NCI-H2196 treated with DMSO at 0.1 percent for 48 hours (cell line): ENCODE measurements around the gene NUSAP1.
"Not testable (repeated sequence)": the region's sequence is repeated elsewhere in the genome, so short reads cannot be mapped to it uniquely, and the experiment has no call there.

Experiments
- DNase-seq: peaks from one replicate; lab custom pipeline; 2025; ENCODE audit not compliant: unreplicated experiment; lab: John Stamatoyannopoulos, UW

Gene NUSAP1

DNA sequence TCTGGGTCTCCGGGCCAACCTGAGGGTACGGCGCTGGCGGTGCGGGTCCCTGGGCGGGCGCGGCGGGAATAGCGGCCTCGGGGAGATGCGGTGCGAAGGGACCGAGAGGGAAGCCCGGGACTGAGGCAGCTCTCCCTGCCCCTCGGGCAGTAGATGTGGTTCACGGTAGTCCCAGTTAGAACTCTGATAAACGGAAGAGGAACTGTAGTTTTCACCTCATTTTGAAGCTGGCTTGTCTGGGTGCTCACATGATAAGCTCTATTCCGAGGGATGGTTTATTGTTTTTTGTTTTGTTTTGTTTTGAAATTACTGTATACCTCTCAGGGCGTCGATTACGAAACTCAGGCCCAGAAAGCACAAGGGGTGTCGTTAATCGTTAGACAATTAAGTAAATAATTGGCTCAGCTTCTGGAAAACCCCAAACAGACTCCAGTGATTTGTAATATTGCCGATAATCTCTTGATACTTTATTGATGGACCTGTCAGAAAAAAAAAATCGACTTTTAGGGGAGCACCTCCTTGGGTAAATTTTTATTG lies 413 bp downstream of the NUSAP1 start:
- no peak for DNase-seq

DNA sequence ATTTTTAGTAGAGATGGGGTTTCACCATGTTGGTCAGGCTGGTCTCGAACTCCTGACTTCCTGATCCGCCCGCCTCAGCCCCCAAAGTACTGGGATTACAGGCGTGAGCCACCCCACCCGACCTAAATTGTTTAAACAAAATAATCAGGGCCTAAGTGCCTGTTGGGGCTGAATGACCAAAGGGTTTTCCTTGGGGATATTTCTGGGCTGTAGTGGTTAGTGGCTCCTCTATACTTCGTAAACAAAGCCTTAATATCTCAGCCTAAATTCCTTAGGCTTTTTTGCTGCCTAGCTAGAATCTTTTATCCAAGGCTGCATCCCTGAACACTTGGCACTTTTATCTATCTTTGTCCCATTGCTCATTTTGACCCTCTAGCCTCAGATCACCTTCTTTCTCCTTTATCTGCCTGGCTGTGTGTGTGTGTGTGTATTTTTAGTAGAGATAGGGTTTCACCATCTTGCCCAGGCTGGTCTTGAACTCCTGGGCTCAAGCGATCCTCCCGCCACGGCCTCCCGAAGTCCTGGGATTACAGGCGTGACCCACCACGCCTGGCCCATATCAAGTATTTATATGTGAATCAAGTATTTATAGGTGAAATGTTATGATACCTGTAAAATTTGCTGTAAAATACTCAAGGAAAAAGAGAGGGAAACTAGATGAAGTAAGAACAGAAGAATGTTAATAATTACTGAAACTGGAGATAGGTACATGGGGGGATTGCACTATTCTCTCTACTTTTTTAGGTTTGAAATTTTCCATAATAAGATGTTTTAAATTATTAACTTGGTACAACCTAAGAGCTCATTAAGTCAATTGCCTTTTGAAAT lies 1.8 kb downstream of the NUSAP1 start:
- no peak for DNase-seq

DNA sequence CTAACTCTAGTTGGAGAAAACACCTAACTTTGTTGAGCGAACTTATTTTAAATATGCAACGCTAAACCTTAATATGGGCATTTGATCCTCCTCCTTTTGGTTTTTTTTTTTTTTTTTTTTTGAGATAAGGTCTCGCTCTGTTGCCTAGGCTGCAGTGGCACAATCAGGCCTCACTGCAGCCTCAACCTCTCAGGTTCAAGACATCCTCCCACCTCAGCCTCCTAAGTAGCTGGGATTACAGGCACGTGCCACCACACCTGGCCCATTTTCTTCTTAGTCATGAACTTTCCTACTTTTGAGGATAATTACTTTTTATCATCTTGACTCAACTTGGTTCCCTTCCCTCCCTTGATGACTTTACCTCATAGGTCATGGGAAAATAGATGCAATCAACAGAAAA lies 3.9 kb downstream of the NUSAP1 start:
- DNase-seq = no peak

DNA sequence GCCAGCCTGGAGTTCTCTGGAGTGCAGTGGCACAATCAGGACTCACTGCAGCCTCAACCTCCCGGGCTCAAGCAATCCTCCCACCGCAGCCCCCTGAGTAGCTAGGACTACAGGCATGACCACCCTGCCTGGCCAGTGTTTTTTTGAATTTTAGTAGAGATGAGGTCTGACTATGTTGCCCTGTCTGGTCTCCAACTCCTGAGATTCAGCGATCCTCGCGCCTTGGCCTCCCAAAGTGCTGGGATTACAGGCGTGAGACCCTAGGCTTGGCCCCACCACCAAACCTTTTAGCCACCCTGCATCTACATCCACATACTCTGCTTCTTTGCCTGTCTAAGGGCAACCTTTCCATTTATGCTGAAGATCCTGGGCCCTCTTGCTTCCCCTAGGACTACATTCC lies 4.4 kb downstream of the NUSAP1 start:
- no peak for DNase-seq

DNA sequence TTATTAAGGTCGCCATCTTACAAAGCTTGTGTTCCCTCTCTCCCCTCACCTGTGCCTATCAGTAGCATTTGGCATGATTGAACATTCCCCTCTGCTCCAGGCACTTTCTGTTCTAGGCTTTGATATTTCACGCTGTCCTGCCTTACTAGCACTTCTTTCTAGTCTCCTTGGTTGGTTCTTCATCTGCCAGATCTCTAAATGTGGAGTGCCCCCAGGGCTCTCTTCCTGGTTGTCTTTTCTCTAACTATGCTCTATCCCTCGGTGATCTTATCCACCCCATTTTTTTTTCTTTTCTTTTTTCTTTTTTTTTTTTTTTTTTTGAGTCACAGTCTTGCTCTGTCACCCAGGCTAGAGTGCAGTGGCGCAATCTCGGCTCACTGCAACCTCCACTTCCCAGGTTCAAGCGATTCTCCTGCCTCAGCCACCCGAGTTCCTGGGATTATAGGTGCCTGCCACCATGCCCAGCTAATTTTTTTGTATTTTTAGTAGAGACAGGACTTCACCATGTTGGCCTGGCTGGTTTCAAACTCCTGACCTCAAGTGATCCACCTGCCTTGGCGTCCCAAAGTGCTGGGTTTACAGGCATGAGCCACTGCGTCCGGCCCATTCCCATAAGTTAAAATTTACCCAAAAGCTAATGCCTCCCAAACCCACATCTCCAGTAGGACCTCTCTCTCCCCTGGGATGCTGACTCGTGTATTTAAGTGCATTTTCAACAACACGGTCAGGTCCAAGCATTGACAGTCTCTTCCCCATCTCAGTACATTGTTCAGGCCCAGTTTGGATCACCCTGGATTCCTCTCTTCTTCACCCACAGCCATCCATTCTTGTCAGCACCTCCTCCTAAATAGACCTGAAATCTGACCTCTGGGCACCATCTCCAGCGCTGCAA lies 5.2 kb downstream of the NUSAP1 start:
- DNase-seq = no peak

DNA sequence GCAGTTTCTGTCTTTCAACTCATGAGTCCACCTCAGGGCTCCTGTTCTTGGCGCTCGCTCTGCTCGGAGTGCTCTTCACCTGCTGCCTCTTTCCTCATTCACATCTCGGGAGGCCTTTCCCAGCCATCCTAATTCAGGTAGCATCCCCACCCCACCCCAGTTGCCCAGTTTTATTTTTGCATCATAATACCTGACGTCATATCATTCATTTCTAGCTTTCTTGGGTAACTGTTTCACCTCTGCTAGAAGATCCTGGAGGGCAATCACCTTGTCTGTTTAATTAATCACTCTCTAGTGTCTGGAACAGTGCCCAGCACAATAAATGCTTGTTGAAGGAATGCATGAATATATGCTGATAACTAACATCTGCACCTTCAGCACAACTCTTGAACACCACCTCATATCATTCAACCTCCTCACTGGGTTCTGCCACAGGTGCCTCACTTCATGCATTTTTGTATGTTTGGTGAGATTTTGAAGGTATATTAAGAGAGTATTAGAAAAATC lies 7.6 kb downstream of the NUSAP1 start:
- DNase-seq = no peak

DNA sequence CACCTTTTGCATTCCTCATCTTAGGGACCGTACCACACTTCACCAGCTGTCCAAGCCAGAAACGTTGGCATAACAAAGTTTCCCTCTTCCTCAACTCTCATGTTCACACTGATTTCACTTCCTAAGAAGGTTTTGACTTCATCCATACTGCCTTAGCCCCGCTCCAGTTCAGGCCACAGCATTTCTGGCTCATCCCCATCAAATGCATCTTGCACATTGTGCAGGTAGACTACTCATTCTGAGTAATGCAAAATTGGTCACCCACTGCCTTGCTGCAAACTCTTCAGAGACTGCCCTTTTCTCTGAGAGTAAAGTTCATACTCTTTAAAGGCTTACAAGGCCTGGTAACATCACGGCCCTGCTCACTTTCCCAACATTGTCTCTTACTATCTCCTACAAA lies 8.8 kb downstream of the NUSAP1 start:
- no peak for DNase-seq

DNA sequence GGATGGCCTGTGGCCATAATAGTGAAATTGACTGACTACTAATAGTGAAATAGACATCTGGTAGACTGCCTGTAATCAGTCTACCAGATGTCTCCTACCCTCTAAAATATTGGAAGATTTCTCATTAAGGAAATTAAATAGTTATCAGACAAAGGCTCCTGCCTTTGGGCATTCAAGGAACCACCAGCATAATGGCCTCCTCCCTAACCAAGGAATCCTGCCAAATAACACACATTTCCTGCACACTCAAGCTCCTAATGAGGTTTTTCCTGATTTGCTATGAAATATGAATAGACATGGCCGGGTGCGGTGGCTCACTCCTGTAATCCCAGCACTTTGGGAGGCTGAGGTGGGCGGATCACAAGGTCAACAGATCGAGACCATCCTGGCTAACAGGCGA lies 14.6 kb downstream of the NUSAP1 start:
- DNase-seq = no peak

DNA sequence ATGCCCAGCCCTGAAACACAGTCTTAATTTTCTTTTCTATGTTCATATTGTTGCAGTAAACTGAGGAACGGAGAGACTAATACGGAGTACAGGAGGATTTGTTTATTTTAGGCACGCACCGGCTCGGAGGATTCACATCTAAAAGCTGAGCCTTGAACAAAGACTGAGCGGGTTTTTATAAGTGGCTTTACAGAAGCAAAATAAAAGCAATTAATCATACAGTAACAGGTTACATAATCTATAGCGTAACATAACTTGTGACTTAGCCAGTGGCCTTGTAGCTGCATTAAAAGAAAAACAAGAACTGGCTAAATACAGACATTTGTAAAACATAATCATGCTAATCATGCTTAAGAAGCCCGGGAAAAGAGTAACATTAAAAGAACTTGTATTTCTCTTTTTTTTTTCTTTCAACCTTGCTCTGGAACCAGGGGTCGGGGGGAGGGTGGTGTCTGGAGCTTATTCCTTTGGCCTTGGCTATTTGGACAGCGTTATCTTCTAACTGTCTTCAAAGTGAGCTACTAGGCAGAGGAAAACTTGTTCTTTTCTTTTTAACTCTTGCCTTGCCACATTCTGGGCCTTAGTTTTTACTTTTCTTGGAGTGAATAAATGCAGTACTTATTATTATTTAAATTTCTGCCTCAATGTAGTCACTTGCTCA lies 17.5 kb downstream of the NUSAP1 start:
- no peak for DNase-seq

DNA sequence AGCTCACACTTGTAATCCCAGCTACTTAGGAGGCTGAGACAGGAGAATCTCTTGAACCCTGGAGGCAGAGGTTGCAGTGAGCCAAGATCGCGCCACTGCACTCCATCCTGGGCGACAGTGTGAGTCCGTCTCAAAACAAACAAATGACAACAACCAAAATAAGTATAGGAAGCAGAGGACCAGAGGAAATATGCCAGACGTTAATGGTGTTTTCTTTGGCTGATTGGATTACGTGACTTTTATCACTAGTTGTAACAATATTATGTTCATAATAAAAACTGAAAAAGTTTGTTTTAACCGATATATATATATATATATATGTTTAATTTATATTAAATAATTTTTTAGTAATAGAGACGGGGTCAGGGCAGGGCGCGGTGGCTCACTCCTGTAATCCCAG lies 21.7 kb downstream of the NUSAP1 start:
- no peak for DNase-seq

DNA sequence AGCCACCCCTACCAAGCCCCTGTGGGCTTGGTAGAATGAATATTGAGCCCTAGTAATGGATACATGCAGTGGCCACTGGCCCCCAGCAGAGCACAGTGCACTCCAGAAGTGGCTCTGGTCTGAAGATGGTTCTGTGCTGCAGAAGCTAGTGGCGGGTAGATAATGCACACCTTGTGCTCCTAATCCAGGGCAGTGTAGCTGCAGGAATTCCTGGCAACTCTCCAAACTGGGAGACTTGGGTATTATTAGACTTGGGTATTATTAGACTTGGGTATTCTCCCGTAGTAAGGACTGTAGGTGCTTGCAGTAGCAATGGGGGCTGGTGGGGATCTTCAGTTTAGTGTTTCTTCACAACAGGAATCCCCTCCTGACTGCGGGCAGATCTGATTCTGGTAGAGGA lies 34.7 kb downstream of the NUSAP1 start:
- no peak for DNase-seq

DNA sequence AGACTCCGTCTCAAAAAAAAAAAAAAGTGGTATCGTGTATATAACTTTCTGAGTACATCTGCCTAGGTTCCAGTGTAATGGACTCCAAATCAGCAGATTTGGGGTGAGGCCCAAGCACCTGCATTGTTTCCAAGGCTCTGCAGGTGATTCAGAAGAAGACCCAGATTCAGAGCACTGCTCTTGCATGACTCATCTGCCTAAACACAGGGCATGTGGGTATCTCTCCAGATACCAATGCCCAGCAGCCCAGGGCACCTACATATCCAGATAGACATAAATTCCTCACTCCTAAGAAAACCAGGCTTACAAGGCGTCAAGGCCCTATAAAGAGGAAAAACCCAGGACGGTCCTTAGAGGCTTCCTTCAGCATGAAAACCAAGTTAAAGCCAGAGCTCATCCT lies 45.3 kb downstream of the NUSAP1 start:
- DNase-seq = no peak

DNA sequence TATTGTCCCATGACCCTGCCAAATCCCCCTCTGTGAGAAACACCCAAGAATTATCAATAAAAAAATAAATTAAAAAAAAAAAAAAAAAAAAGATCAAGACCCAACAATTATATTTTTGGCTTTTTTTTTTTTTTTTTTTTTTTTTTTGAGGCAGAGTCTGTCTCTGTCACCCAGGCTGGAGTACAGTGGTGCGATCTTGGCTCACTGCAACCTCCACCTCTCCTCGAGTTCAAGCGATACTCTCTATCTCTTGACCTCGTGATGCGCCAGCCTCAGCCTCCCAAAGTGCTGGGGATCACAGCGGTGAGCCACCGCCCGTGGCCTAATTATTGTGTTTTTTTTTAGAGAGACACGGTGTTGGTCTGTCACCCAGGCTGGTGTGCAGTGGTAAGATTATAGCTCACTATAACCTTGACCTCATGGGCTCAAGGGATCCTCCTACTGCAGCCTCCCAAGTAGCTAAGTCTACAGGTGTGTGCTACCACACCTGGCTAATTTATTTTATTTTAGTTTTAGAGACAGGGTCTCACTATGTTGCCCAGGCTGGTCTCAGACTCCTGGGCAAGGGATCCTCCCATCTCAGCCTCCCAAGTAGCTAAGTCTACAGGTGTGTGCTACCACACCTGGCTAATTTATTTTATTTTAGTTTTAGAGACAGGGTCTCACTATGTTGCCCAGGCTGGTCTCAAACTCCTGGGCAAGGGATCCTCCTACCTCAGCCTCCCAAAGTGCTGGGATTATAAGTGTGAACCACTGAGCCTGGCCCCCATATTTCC lies 51.5 kb downstream of the NUSAP1 start:
- DNase-seq = not testable (repeated sequence)

DNA sequence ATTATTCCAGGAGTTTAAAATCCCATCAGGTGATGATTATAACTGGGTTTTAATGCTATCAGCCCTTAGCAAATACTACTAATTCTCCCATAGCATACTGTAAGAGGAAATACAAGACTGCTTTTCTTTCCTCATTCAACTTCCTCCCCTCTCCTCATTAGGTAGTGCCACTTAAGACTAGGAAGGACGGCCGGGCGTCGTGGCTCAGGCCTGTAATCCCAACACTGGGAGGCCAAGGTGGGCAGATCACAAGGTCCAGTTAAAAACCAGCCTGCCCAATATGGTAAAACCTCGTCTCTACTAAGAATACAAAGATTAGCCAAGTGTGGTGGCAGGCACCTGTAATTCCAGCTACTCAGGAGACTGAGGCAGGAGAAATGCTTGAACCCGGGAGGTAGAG lies 55.0 kb downstream of the NUSAP1 start:
- no peak for DNase-seq

DNA sequence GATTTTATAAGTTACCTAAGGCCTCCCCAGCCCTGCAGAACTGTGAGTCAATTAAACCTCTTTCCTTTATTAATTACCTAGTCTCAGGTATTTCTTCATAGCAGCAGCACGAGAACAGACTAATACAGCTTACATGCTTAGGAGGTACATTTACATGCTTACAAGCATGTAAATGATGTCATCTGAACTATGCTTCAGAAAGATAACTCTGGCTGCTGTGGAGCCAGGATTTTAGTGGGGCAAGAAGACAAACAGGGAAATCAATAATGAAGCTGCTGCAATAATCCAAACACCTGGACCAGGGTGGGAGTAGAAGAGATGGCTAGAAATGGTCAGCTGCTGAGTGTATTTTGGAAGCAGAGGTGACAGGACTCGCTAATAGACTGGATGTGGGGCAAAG lies 60.0 kb downstream of the NUSAP1 start:
- no peak for DNase-seq

DNA sequence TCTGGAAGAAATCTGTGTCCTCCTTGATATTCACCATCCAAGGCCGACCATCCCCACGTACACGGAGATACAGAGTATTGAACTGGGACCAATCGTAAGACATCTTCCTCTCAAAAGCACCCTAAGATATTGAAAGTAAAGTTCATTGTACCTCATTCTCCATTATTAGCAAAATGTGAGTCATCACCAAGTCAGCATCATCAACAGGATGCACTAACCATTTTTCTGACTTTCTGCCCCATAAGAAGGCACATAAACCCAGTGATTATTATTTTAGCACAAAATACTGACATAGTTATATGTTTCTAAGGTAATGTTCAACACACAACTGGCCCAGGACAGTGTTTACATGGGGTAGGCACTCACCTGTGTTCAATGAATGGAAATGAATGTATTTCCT lies 62.2 kb downstream of the NUSAP1 start:
- no peak for DNase-seq

DNA sequence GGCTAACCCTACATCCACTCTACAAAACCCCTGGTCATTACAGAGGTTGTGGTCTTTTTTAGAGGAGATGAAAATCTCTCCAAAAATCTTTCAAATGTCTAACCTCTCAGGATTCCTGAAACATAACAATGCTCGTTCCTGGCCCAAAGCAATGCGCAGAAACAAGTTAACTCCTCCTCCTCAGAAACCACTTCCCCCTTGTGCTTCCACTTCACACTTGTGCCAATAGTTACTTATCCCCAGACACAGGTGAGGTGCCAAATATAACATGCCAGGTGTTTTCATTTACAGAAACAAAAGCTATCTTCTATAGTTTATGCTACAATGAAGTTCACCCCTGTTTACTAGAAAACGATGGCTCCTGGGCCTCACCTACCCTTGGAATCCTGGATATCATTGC lies 63.4 kb downstream of the NUSAP1 start:
- DNase-seq = no peak

DNA sequence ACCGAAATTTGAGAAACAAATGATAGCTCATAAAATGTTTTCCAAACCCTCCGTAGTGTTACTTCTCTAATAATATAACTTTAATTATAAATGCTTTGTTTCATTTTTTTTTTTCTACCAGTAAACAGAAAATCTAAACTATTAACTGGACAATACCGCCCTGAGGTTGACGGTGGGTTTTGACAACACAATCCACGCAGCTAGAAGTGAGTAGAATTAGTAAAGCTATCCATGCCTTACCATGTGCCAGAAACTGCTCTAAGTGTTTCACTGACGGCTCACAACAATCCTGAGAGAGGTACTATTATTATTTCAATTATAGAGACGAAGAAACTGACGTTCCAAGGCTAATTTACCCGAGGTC lies 69.2 kb downstream of the NUSAP1 start:
- DNase-seq = no peak

DNA sequence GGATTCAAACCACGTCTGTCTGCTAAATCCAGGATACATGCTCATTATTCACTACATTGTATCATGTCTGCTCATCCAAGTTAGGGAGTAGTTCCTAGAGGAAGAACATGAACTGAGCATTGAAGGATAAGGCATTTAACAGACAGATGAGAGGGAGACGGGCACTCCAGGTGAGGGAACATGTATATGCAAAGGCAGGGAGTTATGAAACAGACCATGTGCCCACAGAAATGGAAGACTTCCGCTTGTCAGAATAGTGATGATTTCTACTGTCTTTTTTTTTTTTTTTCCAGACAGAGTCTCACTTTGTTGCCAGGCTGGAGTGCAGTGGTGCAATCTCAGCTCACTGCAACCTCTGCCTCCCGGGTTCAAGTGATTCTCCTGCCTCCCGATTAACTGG lies 74.7 kb downstream of the NUSAP1 start:
- DNase-seq = no peak

DNA sequence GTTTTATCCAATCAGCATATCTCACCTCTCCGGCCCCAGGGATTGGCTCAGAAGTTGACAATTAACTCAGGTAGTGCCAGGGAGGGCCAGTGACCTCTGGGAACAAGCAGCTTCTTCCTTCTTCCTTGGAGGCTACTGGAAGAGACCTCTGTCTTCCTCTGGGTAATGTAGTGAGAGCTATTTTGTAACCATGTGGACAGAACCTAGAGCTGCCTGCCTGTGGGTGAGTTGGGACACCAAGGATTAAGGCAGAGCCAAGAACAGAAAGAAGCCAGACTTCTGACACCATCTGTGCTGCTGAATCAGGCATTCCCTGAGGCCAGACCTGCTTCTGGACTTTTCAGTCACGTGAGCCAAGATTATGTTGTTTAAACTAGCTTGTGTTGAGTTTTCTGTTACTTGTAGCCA lies 75.6 kb downstream of the NUSAP1 start:
- DNase-seq = no peak

DNA sequence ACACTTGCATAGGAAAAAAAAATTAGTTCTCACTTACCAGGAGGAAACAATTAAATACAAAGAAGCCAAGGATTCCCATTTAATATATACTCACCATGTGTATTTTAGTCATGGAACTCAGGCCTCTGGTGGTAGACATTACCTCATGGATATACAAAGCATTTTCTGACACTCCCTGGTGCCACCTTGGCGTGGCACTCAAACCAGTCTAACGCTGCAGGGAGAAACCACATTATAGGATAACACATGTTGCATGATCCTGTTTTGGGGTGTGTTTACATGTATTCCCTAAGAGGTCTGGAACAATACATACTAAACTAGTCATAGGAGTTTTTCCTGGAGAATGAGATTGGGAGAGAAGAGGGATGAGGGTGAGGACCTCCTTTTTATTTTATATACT lies 78.3 kb downstream of the NUSAP1 start:
- no peak for DNase-seq
